ENCODE measurements around the gene UBE2Z. TPM values are rescaled to one million over a fixed set of nuclear protein-coding genes. Genes with fewer than 3 reads are reported as not detected.

Gene UBE2Z
- total and polyA plus RNA-seq, 2 of the 8 experiments (the other 6 are each of a cell fraction or from before 2014, with no cell fraction given), result 73.4 to 75.9 TPM

- peak overlapping the region; percentile 81 to 88 for H3K4me2 ChIP-seq (ENCODE audit: insufficient read depth in 1 of 2, low read depth in 2 of 2, low read length in 2 of 2)
- peak overlapping the region; percentile 78 for H2BK5ac ChIP-seq (ENCODE audit: low read depth, low read length)
- H3K9ac ChIP-seq (replicated peaks in 1 of 4; ENCODE audit: extremely low read depth in 1 of 4, low read depth in 3 of 4, low read length in 3 of 4), result peak overlapping the region; percentile 79 to 92 (median 88)
- H3K79me2 ChIP-seq (ENCODE audit: control insufficient read depth in 1 of 2, insufficient read depth in 2 of 2, low read length in 2 of 2), result peaks cover 21 to 49% of the 10 kb centered on the region in 2 experiments
- H3K56ac ChIP-seq (replicated peaks; ENCODE audit: insufficient read length, low read depth, low read length), result peak overlapping the region; percentile 72
- FAIRE-seq (no peak), DNase-seq (ENCODE audit: low read depth in 1 of 2, low spot score in 2 of 2) (peak; percentile 88 to 95)
- no peak overlapping the region for H3K14ac ChIP-seq (ENCODE audit: insufficient read length)
- H3K27me3 ChIP-seq (replicated peaks in 1 of 4; ENCODE audit: control insufficient read depth in 3 of 4, extremely low read depth in 1 of 4, insufficient read depth in 3 of 4, low read length in 3 of 4), result no peaks in the 10 kb centered on the region
- ChIA-PET CTCF (ENCODE audit: partially characterized antibody) (interaction anchor here (0.5 to 2.2 kb wide), 5 partner anchors 15 to 204 kb away, joined by 3 to 16 read pairs (median 5); partner anchors contain the start of gene ATP5MC1), POLR2A (ENCODE audit: partially characterized antibody) (interaction anchor here (0.6 to 8.2 kb wide), 24 partner anchors 11 to 145 kb away, joined by 3 to 93 read pairs (median 4); partner anchors contain the start of genes ATP5MC1, IGF2BP1, SNF8 and TTLL6)
- H2BK12ac ChIP-seq (ENCODE audit: low read depth, low read length), result no peak overlapping the region
- peaks cover 9 to 22% of the 10 kb centered on the region in 2 experiments for H4K20me1 ChIP-seq (replicated peaks in 1 of 2; ENCODE audit: control insufficient read depth in 1 of 2, insufficient read depth in 2 of 2, low read length in 2 of 2)
- H3K9me3 ChIP-seq (ENCODE audit: insufficient read depth in 2 of 2, low read depth in 1 of 2, low read length in 1 of 2), result no peaks in the 10 kb centered on the region
- peaks cover 0 to 38% (median 17%) of the 10 kb centered on the region in 4 experiments; a peak in 7 of 8 replicates for H3K36me3 ChIP-seq (ENCODE audit: control insufficient read depth in 2 of 4, insufficient read depth in 4 of 4, low read length in 3 of 4)
- no peak overlapping the region for H2AK5ac ChIP-seq (ENCODE audit: low read depth, low read length)
- no peak overlapping the region for H4K8ac ChIP-seq (ENCODE audit: extremely low read depth, insufficient read depth, low read length)
- peak overlapping the region; percentile 93 for H3K18ac ChIP-seq (ENCODE audit: extremely low read depth, low read length)
- peak overlapping the region; percentile 81; the same call in 1 of the 2 replicates for H3K27ac ChIP-seq (ENCODE audit: low read depth, low read length)
- no peak overlapping the region for H2AFZ ChIP-seq (ENCODE audit: low read length)
- H3K23ac ChIP-seq (ENCODE audit: insufficient read length), result no peak overlapping the region
- H3K23me2 ChIP-seq (ENCODE audit: low read depth, low read length), result peaks cover 8% of the 10 kb centered on the region
- peak overlapping the region; percentile 74 to 97 (median 80) for H3K4me3 ChIP-seq (ENCODE audit: extremely low read depth in 1 of 4, insufficient read depth in 2 of 4, low read depth in 3 of 4, low read length in 4 of 4)
- peaks cover 5 to 17% (median 6%) of the 10 kb centered on the region in 4 experiments for H3K4me1 ChIP-seq (replicated peaks in 1 of 4; ENCODE audit: control insufficient read depth in 3 of 4, insufficient read depth in 4 of 4, low read length in 3 of 4)
- no peak overlapping the region for H2BK120ac ChIP-seq (replicated peaks; ENCODE audit: low read depth, low read length)
- WGBS, 2 experiments (ENCODE audit: extremely low coverage in 1 of 2, insufficient coverage in 1 of 2, insufficient read length in 1 of 2, insufficient replicate concordance in 2 of 2, low coverage in 1 of 2, low lambda C conversion rate in 2 of 2, missing lambda C conversion rate in 1 of 2), result 2% methylated on average over 7 of the region's 36 CpGs; no CpG with 5 or more reads in 1 of the 2 experiments
- no peak overlapping the region for H4K5ac ChIP-seq (ENCODE audit: insufficient read length, low read depth, low read length)
- H2BK15ac ChIP-seq (ENCODE audit: low read length), result no peak overlapping the region
- no peak overlapping the region for H4K91ac ChIP-seq (replicated peaks; ENCODE audit: insufficient read length, low read length)
- H3K79me1 ChIP-seq (ENCODE audit: low read depth, low read length), result peaks cover 21% of the 10 kb centered on the region
- no peak overlapping the region for H3K4ac ChIP-seq (replicated peaks; ENCODE audit: insufficient read length, low read depth, low read length)
- no peak overlapping the region for H2BK20ac ChIP-seq (ENCODE audit: low read length)
- TF ChIP-seq RAD21 (IDR thresholded peaks at IDR 0.05 in 1 of 2, conservative IDR thresholded peaks at IDR 0.05 in 1 of 2; ENCODE audit: low read depth in 2 of 2, low read length in 2 of 2), result no peak
These were observed 717 bp downstream of the UBE2Z start for GRCh38 chr17:48908853-48909394.
